Measurements from ENCODE around the gene NR5A2.

Gene NR5A2

GRCh38 chr1:200217703-200218102, 190.2 kb downstream of the NR5A2 start:
- peak; percentile 25 for DNase-seq (ENCODE audit: low spot score)
- TF ChIP-seq, protein P1, sequence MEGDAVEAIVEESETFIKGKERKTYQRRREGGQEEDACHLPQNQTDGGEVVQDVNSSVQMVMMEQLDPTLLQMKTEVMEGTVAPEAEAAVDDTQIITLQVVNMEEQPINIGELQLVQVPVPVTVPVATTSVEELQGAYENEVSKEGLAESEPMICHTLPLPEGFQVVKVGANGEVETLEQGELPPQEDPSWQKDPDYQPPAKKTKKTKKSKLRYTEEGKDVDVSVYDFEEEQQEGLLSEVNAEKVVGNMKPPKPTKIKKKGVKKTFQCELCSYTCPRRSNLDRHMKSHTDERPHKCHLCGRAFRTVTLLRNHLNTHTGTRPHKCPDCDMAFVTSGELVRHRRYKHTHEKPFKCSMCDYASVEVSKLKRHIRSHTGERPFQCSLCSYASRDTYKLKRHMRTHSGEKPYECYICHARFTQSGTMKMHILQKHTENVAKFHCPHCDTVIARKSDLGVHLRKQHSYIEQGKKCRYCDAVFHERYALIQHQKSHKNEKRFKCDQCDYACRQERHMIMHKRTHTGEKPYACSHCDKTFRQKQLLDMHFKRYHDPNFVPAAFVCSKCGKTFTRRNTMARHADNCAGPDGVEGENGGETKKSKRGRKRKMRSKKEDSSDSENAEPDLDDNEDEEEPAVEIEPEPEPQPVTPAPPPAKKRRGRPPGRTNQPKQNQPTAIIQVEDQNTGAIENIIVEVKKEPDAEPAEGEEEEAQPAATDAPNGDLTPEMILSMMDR (IDR thresholded peaks at IDR 0.05; ENCODE audit: extremely low read depth, missing control alignments): no peak

- no peak for DNase-seq (ENCODE audit: low spot score)
- TF ChIP-seq, protein P1 (IDR thresholded peaks at IDR 0.05; ENCODE audit: extremely low read depth, missing control alignments): no peak
Measured at GRCh38 chr1:200221614-200222282, 194.2 kb downstream of the NR5A2 start.

DNA sequence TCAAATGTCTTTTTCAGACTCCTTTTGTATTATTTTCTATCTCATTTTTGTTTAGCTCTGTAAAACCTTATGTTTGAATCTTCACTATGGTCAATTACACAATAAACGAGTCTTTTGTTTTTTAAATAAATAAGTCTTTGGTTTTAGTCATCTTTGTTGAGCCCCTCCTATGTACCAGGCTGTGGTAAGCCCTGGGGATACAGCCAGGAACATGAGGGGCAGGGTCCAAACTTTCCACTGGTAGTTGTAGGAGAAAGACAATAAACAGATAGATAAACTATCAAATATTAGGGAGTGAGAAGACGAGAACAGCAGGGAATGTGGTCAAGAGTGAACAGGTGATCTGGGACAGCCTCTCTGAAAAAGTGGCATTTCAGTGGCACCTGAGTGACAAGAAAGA, 195.7 kb downstream of the NR5A2 start:
- TF ChIP-seq, protein P1 (IDR thresholded peaks at IDR 0.05; ENCODE audit: extremely low read depth, missing control alignments): no peak
- DNase-seq (ENCODE audit: low spot score): no peak

DNA sequence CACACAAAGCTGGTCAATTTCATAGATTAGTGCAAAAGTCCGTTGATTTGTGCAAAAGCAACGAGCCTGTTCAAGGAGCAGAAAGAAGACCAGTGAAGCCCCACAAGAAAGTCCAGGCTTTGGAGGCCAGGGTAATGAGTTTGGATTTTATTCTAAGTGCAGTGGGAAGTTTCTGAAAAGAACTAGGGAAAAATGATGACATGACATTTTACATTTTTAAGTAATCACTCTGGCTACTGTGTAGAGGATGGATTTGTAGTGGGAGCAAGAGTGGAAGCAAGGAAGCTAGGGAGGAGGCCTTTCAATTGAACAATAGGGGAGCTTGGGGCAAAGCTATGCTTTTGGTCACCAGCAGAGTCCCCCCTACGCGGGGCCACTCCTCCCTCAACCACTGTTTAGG, 196.1 kb downstream of the NR5A2 start:
- TF ChIP-seq, protein P1 (IDR thresholded peaks at IDR 0.05; ENCODE audit: extremely low read depth, missing control alignments): no peak
- DNase-seq (ENCODE audit: low spot score): no peak

GRCh38 chr1:200224315-200224714, 196.8 kb downstream of the NR5A2 start:
- no peak for DNase-seq (ENCODE audit: low spot score)
- TF ChIP-seq, protein P1 (IDR thresholded peaks at IDR 0.05; ENCODE audit: extremely low read depth, missing control alignments): no peak

DNA sequence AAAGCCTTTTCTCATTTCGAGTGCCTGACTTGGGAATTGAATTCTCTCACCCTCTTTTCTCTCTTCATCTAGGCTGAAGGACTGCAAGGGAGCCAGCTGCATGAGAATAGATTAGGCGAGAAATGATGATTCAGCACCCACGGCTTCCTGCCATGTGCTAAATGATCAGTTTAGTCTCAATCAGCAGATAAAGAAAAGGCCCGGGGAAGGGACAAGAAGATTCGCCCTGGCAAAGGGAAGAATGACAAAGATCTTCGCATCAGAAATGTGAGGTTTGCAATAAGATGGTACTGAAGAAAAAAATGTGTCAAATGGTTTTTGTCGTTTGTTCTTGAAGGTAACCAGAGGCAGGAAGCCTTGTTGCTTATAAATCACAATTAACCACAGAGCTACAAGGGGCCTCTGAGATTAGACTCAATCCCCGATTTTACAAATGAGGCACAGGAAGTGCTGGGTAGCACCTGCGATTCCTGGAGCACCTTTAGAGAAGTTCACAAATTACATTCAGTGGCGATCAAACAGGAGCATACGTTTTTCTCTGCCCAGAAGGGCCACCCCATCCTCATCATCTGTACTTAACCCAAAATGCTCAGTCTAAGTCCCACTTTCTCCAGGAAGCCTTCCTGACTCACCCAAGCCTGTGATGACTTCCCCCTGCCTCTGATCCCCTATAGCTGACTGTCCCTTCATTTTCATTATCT, 198.9 kb downstream of the NR5A2 start:
- DNase-seq (ENCODE audit: low spot score): no peak
- TF ChIP-seq, protein P1 (IDR thresholded peaks at IDR 0.05; ENCODE audit: extremely low read depth, missing control alignments): no peak

DNA sequence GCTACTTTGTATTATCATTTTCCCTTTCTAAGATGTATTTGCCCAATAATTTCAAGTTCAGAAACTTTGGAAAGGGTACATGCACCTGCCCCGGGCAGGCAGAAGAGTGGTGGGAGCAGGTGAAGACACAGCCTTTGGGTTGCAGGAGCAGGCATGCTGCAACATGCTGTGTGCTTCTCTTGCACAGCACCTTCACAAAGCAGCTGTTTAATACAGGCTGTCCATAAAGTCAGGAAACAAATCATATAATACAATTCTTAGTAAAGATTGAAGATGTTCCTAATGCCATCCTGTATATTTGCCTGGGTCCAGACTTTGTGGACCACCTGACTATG, 199.4 kb downstream of the NR5A2 start:
- no peak for DNase-seq (ENCODE audit: low spot score)
- TF ChIP-seq, protein P1 (IDR thresholded peaks at IDR 0.05; ENCODE audit: extremely low read depth, missing control alignments): no peak

All from GM20000 (cell line).